Fibroblast of lung (primary cell): Measurements from ENCODE around the gene CALHM1.

ENCODE experiments used
- CTCF ChIP-seq, 2 donors: IDR thresholded peaks in 1 of 2; conservative IDR thresholded peaks in 1 of 2; 1 replicate in 1 of 2; 2 replicates in 1 of 2; pipeline ENCODE4 v1.5.1; 2011 to 2012; ENCODE audit warnings: low read length in 2 of 2, control low read depth in 1 of 2, inconsistent platforms in 1 of 2, low read depth in 1 of 2, mild to moderate bottlenecking in 1 of 2
- EZH2 ChIP-seq: IDR thresholded peaks from 2 replicates; pipeline ENCODE4 v1.5.1; 2012; ENCODE audit warnings: low read length, control low read depth, mild to moderate bottlenecking; ENCODE audit errors: missing control alignments

GRCh38 chr10:103502849-103503660 lies 44.4 kb upstream of the CALHM1 start:
- TF ChIP-seq CTCF (conservative IDR thresholded peaks at IDR 0.05 in 1 of 2, IDR thresholded peaks at IDR 0.05 in 1 of 2; ENCODE audit: low read depth in 1 of 2, low read length in 2 of 2) (no peak), EZH2 (no peak)
